GM12878 (cell line): ENCODE results near the gene PTPRS. TPM values are rescaled to one million over a fixed set of nuclear protein-coding genes. Genes with fewer than 3 reads are reported as not detected.

Source experiments
- ETV6 ChIP-seq, 2 experiments: fragments of 450-650 bp in 1 of 2; IDR thresholded peaks in 1 of 2; conservative IDR thresholded peaks in 1 of 2; 2 replicates each; pipeline ENCODE4 v1.6.1; 2014; ENCODE audit warnings: antibody characterized with exemption in 1 of 2, borderline replicate concordance in 1 of 2, low read depth in 1 of 2, mild to moderate bottlenecking in 1 of 2, moderate library complexity in 1 of 2
- MLLT1 ChIP-seq: fragments of 450-650 bp; IDR thresholded peaks from 2 replicates; pipeline ENCODE4 v1.6.1; 2016; ENCODE audit warnings: mild to moderate bottlenecking
- MYC ChIP-seq: IDR thresholded peaks from 2 replicates; pipeline ENCODE4 v1.6.1; 2011; ENCODE audit warnings: mild to moderate bottlenecking, low read length, moderate library complexity, inconsistent platforms; ENCODE audit not compliant: insufficient read depth, insufficient replicate concordance, insufficient read length, severe bottlenecking
- NKRF ChIP-seq: fragments of 450-650 bp; conservative IDR thresholded peaks from 2 replicates; pipeline ENCODE4 v1.6.1; 2017; ENCODE audit warnings: mild to moderate bottlenecking, moderate library complexity
- YBX1 ChIP-seq: fragments of 450-650 bp; IDR thresholded peaks from 2 replicates; pipeline ENCODE4 v1.6.1; 2016; ENCODE audit warnings: antibody characterized with exemption
- ZBTB11 ChIP-seq: fragments of 450-650 bp; formaldehyde crosslinking; IDR thresholded peaks from 2 replicates; pipeline ENCODE4 v1.5.0; 2022; ENCODE audit warnings: mild to moderate bottlenecking, missing genetic modification characterization
- polyA plus RNA-seq, 11 experiments: library from polyadenylated mRNA; depleted of rRNA in 4 of 11; unstranded in 6 of 11; stranded (reverse) in 5 of 11; fragments of >200 nt; fragmentation: Nextera tagmentation in 4 of 11; fragmentation: Illumina TruSeq in 1 of 11; extraction: Ambion mirVana in 4 of 11; extraction: Trizol in 1 of 11; gene quantifications; 1 replicate in 1 of 11; 2 replicates in 10 of 11; pipeline versions ENCODE4 v1.2.1 to v1.2.3, GENCODE V29; 2011 to 2016; ENCODE audit warnings: inconsistent platforms in 2 of 11, missing spikeins in 2 of 11, low read depth in 1 of 11
- total RNA-seq, 4 experiments: library from RNA; depleted of rRNA in 3 of 4; stranded (reverse); fragments of >200 nt in 3 of 4; fragmentation: Illumina TruSeq in 1 of 4; extraction: Trizol in 1 of 4; gene quantifications; 2 replicates each; pipeline versions ENCODE4 v1.2.1 to v1.2.3, GENCODE V29; 2013 to 2021
- TF ChIP-seq, protein P1 (sequence below): IDR thresholded peaks from 2 replicates; pipeline ENCODE4 v1.6.1; 2011; ENCODE audit warnings: borderline replicate concordance, low read depth, mild to moderate bottlenecking, moderate library complexity, low read length; ENCODE audit not compliant: insufficient read depth, poor library complexity, severe bottlenecking

Gene PTPRS
- total and polyA plus RNA-seq, 10 of the 15 experiments (the other 5 are each of a cell fraction or from before 2014, with no cell fraction given): 0.09 to 32.1 (median 0.71) TPM

- TF ChIP-seq ZBTB11 (CRISPR knock-in tag) (no peak), YBX1 (no peak), NKRF (no peak), MLLT1 (no peak), MYC (no peak), ETV6 (conservative IDR thresholded peaks at IDR 0.05 in 1 of 2, IDR thresholded peaks at IDR 0.05 in 1 of 2; ENCODE audit: borderline replicate concordance in 1 of 2, low read depth in 1 of 2) (no peak)
- TF ChIP-seq, protein P1, sequence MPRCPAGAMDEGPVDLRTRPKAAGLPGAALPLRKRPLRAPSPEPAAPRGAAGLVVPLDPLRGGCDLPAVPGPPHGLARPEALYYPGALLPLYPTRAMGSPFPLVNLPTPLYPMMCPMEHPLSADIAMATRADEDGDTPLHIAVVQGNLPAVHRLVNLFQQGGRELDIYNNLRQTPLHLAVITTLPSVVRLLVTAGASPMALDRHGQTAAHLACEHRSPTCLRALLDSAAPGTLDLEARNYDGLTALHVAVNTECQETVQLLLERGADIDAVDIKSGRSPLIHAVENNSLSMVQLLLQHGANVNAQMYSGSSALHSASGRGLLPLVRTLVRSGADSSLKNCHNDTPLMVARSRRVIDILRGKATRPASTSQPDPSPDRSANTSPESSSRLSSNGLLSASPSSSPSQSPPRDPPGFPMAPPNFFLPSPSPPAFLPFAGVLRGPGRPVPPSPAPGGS: no peak
Measured at GRCh38 chr19:5351731-5352228, 11.2 kb upstream of the PTPRS start (continued).
